Measurements from ENCODE around the gene UGT2A1. TPM values are rescaled to one million over a fixed set of nuclear protein-coding genes. Genes with fewer than 3 reads are reported as not detected.
"Not testable (repeated sequence)": the region's sequence is repeated elsewhere in the genome, so short reads cannot be mapped to it uniquely, and the experiment has no call there.

Gene UGT2A1
- total RNA-seq, result not detected in 2 replicates

GRCh38 chr4:69653147-69653546 is at the start of gene UGT2A1:
Gene UGT2A1, minus strand, starts transcription at chr4:69653247. Its CDS starts 5,603 bp downstream, at chr4:69647644.
- Mint-ChIP-seq H3K4me1 (ENCODE audit: low read depth) (no peaks in the 10 kb centered on the region), H3K27me3 (ENCODE audit: low read depth) (no peaks in the 10 kb centered on the region), H3K36me3 (ENCODE audit: low read depth) (no peaks in the 10 kb centered on the region), H3K9me3 (no peaks in the 10 kb centered on the region), H3K27ac (no peak within 1 kb of the TSS), H3K4me3 (ENCODE audit: low read depth) (no peak within 1 kb of the TSS)
- intact Hi-C loops (cut with micrococcal nuclease), result no loop called here
- no peak for DNase-seq (ENCODE audit: low spot score)

GRCh38 chr4:69702201-69702600 is 49.2 kb upstream of the UGT2A1 start:
- Mint-ChIP-seq H3K27ac (no peak overlapping the region), H3K9me3 (no peaks in the 10 kb centered on the region), H3K36me3 (ENCODE audit: low read depth) (no peaks in the 10 kb centered on the region), H3K27me3 (ENCODE audit: low read depth) (no peaks in the 10 kb centered on the region), H3K4me3 (ENCODE audit: low read depth) (no peak overlapping the region), H3K4me1 (ENCODE audit: low read depth) (no peaks in the 10 kb centered on the region)
- DNase-seq (ENCODE audit: low spot score), result no peak
- intact Hi-C loops (cut with micrococcal nuclease), result no loop called here

- no peaks in the 10 kb centered on the region for H3K36me3 Mint-ChIP-seq (ENCODE audit: low read depth)
- H3K27me3 Mint-ChIP-seq (ENCODE audit: low read depth), result no peaks in the 10 kb centered on the region
- no peaks in the 10 kb centered on the region for H3K4me1 Mint-ChIP-seq (ENCODE audit: low read depth)
- H3K4me3 Mint-ChIP-seq (ENCODE audit: low read depth), result no peak overlapping the region
- intact Hi-C loops (cut with micrococcal nuclease), result no loop called here
- no peaks in the 10 kb centered on the region for H3K9me3 Mint-ChIP-seq
- no peak for DNase-seq (ENCODE audit: low spot score)
- no peak overlapping the region for H3K27ac Mint-ChIP-seq
Observed at GRCh38 chr4:69701696-69702095, 48.6 kb upstream of the UGT2A1 start.

GRCh38 chr4:69697536-69698242 is 44.6 kb upstream of the UGT2A1 start:
- H3K27ac Mint-ChIP-seq, result no peak overlapping the region

GRCh38 chr4:69689599-69689998 is 36.6 kb upstream of the UGT2A1 start:
- Mint-ChIP-seq H3K27me3 (ENCODE audit: low read depth) (no peaks in the 10 kb centered on the region), H3K27ac (no peak overlapping the region), H3K4me3 (ENCODE audit: low read depth) (no peak overlapping the region), H3K4me1 (ENCODE audit: low read depth) (peaks cover 1% of the 10 kb centered on the region), H3K9me3 (no peaks in the 10 kb centered on the region), H3K36me3 (ENCODE audit: low read depth) (no peaks in the 10 kb centered on the region)
- intact Hi-C loops (cut with micrococcal nuclease), result loop anchor here (1.0 to 2.0 kb wide), 4 partner anchors 134 to 815 kb away; no protein-coding TSS in a partner anchor
- DNase-seq (ENCODE audit: low spot score), result no peak

More at GRCh38 chr4:69697536-69698242, 44.6 kb upstream of the UGT2A1 start:
- H3K4me3 Mint-ChIP-seq (ENCODE audit: low read depth), result no peak overlapping the region
- H3K27me3 Mint-ChIP-seq (ENCODE audit: low read depth), result no peaks in the 10 kb centered on the region
- DNase-seq (ENCODE audit: low spot score), result no peak
- H3K36me3 Mint-ChIP-seq (ENCODE audit: low read depth), result no peaks in the 10 kb centered on the region
- H3K9me3 Mint-ChIP-seq, result no peaks in the 10 kb centered on the region
- intact Hi-C loops (cut with micrococcal nuclease), result no loop called here
- H3K4me1 Mint-ChIP-seq (ENCODE audit: low read depth), result no peaks in the 10 kb centered on the region

- Mint-ChIP-seq H3K27ac (no peak overlapping the region), H3K4me3 (ENCODE audit: low read depth) (no peak overlapping the region), H3K9me3 (no peaks in the 10 kb centered on the region), H3K36me3 (ENCODE audit: low read depth) (no peaks in the 10 kb centered on the region), H3K27me3 (ENCODE audit: low read depth) (no peaks in the 10 kb centered on the region), H3K4me1 (ENCODE audit: low read depth) (peaks cover 1% of the 10 kb centered on the region)
- intact Hi-C loops (cut with micrococcal nuclease), result no loop called here
- no peak for DNase-seq (ENCODE audit: low spot score)
Observed at GRCh38 chr4:69684804-69685203, 31.8 kb upstream of the UGT2A1 start.

- Mint-ChIP-seq H3K4me1 (ENCODE audit: low read depth) (no peaks in the 10 kb centered on the region), H3K36me3 (ENCODE audit: low read depth) (no peaks in the 10 kb centered on the region), H3K4me3 (ENCODE audit: low read depth) (no peak overlapping the region), H3K9me3 (no peaks in the 10 kb centered on the region), H3K27me3 (ENCODE audit: low read depth) (no peaks in the 10 kb centered on the region), H3K27ac (no peak overlapping the region)
- no peak for DNase-seq (ENCODE audit: low spot score)
- intact Hi-C loops (cut with micrococcal nuclease), result no loop called here
Observed at GRCh38 chr4:69668680-69669079, 15.6 kb upstream of the UGT2A1 start.

GRCh38 chr4:69664009-69664408 is 11.0 kb upstream of the UGT2A1 start:
- H3K4me1 Mint-ChIP-seq (ENCODE audit: low read depth); DNase-seq (ENCODE audit: low spot score); H3K36me3 Mint-ChIP-seq (ENCODE audit: low read depth); H3K4me3 Mint-ChIP-seq (ENCODE audit: low read depth); H3K27me3 Mint-ChIP-seq (ENCODE audit: low read depth); H3K27ac Mint-ChIP-seq; H3K9me3 Mint-ChIP-seq; intact Hi-C loops (cut with micrococcal nuclease): not testable (repeated sequence)

- intact Hi-C loops (cut with micrococcal nuclease); H3K9me3 Mint-ChIP-seq; H3K36me3 Mint-ChIP-seq (ENCODE audit: low read depth); DNase-seq (ENCODE audit: low spot score); H3K27ac Mint-ChIP-seq; H3K27me3 Mint-ChIP-seq (ENCODE audit: low read depth); H3K4me1 Mint-ChIP-seq (ENCODE audit: low read depth); H3K4me3 Mint-ChIP-seq (ENCODE audit: low read depth): not testable (repeated sequence)
Observed at GRCh38 chr4:69661130-69661803, 8.2 kb upstream of the UGT2A1 start.

GRCh38 chr4:69658133-69658532 is 5.1 kb upstream of the UGT2A1 start:
- no peaks in the 10 kb centered on the region for H3K9me3 Mint-ChIP-seq
- intact Hi-C loops (cut with micrococcal nuclease), result no loop called here
- no peak overlapping the region for H3K27ac Mint-ChIP-seq
- no peaks in the 10 kb centered on the region for H3K36me3 Mint-ChIP-seq (ENCODE audit: low read depth)
- no peak for DNase-seq (ENCODE audit: low spot score)
- H3K27me3 Mint-ChIP-seq (ENCODE audit: low read depth), result no peaks in the 10 kb centered on the region
- no peaks in the 10 kb centered on the region for H3K4me1 Mint-ChIP-seq (ENCODE audit: low read depth)
- no peak overlapping the region for H3K4me3 Mint-ChIP-seq (ENCODE audit: low read depth)

GRCh38 chr4:69656653-69657158 is 3.7 kb upstream of the UGT2A1 start:
- H3K27ac Mint-ChIP-seq, result no peak overlapping the region
- H3K4me3 Mint-ChIP-seq (ENCODE audit: low read depth), result no peak overlapping the region
- intact Hi-C loops (cut with micrococcal nuclease), result no loop called here
- no peak for DNase-seq (ENCODE audit: low spot score)
- H3K4me1 Mint-ChIP-seq (ENCODE audit: low read depth), result no peaks in the 10 kb centered on the region
- H3K27me3 Mint-ChIP-seq (ENCODE audit: low read depth), result no peaks in the 10 kb centered on the region
- H3K9me3 Mint-ChIP-seq, result no peaks in the 10 kb centered on the region
- H3K36me3 Mint-ChIP-seq (ENCODE audit: low read depth), result no peaks in the 10 kb centered on the region

- Mint-ChIP-seq H3K27me3 (ENCODE audit: low read depth) (no peaks in the 10 kb centered on the region), H3K4me1 (ENCODE audit: low read depth) (no peaks in the 10 kb centered on the region), H3K36me3 (ENCODE audit: low read depth) (no peaks in the 10 kb centered on the region), H3K4me3 (ENCODE audit: low read depth) (no peak overlapping the region), H3K9me3 (no peaks in the 10 kb centered on the region), H3K27ac (no peak overlapping the region)
- DNase-seq (ENCODE audit: low spot score), result no peak
- intact Hi-C loops (cut with micrococcal nuclease), result no loop called here
Observed at GRCh38 chr4:69650872-69651271, 2.2 kb downstream of the UGT2A1 start.

- Mint-ChIP-seq H3K9me3 (no peaks in the 10 kb centered on the region), H3K4me3 (ENCODE audit: low read depth) (no peak overlapping the region), H3K4me1 (ENCODE audit: low read depth) (no peaks in the 10 kb centered on the region), H3K27me3 (ENCODE audit: low read depth) (no peaks in the 10 kb centered on the region), H3K27ac (no peak overlapping the region), H3K36me3 (ENCODE audit: low read depth) (no peaks in the 10 kb centered on the region)
- intact Hi-C loops (cut with micrococcal nuclease), result no loop called here
- DNase-seq (ENCODE audit: low spot score), result no peak
Observed at GRCh38 chr4:69649629-69650028, 3.4 kb downstream of the UGT2A1 start.

Data from activated T-helper 2 cell treated with anti-CD3 and anti-CD28 coated beads, Interferon-gamma antibody, Interleukin-2, Interleukin-4, amounts not matched to agents 10 μg/mL and 5 μg/mL and 100 μg/mL, durations not matched to agents 14 hours and 24 hours and 36 hours (primary cell).